Coronary artery (tissue), 2 donors: ENCODE results near the gene NME4.
A peak's percentile ranks its signal among the peaks of the same experiment; 100 is the strongest.

Source experiments
- DNase-seq: peaks from one replicate; pipeline ENCODE4 v3.0.0-alpha.2; 2017; ENCODE audit warnings: low spot score
- H3K27ac ChIP-seq, 2 donors: fragments of 200-600 bp; sonication (generic); one replicate each; pipeline ENCODE4 v1.5.1; 2016 to 2019
- H3K4me3 ChIP-seq: fragments of 200-600 bp; sonication (generic); 2 replicates; pipeline ENCODE4 v1.5.1; 2016; ENCODE audit warnings: mild to moderate bottlenecking, moderate library complexity
- TF ChIP-seq, protein P1 (sequence below): fragments of 200-600 bp; sonication (generic); IDR thresholded peaks from one replicate; pipeline ENCODE4 v1.5.1; 2019; ENCODE audit warnings: antibody characterized with exemption

The NME4 gene

DNA sequence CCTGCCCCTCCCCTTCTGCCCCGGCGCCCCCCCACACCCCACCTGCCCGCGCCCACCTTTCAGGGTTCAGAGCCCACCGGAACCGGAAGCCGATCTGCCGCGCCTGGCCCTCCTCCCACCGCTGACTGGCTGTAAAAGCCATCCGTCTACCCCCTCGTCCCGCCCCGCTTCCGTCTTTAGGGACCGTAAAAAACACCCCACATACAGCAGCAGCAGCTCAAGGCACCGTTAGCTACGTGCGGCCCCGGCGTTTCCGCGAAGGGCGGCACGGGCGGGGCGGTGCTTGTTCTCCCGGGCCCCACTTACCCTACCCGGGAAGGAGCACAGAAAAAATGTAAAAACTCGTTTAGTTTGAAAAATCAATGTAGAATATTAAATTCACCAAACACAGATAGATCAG is 26.6 kb upstream of the NME4 start, which contains the start of gene MRPL28:
Gene MRPL28, minus strand, starts transcription at position 96 of the 400 bp plus-strand sequence. CDS start 320 bp downstream, outside the sequence.
- TF ChIP-seq, protein P1, sequence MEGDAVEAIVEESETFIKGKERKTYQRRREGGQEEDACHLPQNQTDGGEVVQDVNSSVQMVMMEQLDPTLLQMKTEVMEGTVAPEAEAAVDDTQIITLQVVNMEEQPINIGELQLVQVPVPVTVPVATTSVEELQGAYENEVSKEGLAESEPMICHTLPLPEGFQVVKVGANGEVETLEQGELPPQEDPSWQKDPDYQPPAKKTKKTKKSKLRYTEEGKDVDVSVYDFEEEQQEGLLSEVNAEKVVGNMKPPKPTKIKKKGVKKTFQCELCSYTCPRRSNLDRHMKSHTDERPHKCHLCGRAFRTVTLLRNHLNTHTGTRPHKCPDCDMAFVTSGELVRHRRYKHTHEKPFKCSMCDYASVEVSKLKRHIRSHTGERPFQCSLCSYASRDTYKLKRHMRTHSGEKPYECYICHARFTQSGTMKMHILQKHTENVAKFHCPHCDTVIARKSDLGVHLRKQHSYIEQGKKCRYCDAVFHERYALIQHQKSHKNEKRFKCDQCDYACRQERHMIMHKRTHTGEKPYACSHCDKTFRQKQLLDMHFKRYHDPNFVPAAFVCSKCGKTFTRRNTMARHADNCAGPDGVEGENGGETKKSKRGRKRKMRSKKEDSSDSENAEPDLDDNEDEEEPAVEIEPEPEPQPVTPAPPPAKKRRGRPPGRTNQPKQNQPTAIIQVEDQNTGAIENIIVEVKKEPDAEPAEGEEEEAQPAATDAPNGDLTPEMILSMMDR: no peak

DNA sequence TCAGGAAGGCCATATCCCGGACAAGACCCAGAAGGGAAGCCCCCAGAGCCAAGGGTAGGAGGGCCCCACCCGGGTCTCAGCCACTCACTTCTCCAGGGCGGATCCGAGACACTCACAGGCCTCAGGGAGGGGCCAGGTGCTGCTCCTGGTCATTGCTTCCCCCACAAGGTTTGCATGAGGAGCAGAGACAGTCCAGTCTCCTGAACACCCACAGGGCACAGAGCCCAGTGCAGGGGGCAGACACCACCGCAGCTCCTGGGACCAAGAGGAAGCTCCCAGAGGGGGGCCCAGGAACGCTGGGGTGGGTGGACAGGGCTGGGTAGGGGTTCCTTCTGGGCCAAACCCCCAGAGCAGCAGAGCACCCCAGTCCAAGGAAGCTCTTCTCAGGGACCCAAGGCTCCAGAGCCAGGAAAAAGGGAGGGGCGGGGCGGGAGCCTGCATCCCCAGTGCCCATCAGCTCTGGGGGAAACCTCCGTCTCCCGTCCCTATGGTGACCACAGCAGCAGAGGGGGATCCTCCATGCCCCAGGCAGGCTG is 26.0 kb upstream of the NME4 start:
- TF ChIP-seq, protein P1: no peak
- Histone ChIP-seq H3K4me3 (peak overlapping the region; percentile 73), H3K27ac (peak overlapping the region; percentile 35 to 68)

More for the DNA sequence above, 26.6 kb upstream of the NME4 start, which contains the start of gene MRPL28:
- Histone ChIP-seq H3K27ac (peak within 1 kb of the TSS; percentile 35 to 68), H3K4me3 (peak within 1 kb of the TSS; percentile 73)
- peak; percentile 95 for DNase-seq

DNA sequence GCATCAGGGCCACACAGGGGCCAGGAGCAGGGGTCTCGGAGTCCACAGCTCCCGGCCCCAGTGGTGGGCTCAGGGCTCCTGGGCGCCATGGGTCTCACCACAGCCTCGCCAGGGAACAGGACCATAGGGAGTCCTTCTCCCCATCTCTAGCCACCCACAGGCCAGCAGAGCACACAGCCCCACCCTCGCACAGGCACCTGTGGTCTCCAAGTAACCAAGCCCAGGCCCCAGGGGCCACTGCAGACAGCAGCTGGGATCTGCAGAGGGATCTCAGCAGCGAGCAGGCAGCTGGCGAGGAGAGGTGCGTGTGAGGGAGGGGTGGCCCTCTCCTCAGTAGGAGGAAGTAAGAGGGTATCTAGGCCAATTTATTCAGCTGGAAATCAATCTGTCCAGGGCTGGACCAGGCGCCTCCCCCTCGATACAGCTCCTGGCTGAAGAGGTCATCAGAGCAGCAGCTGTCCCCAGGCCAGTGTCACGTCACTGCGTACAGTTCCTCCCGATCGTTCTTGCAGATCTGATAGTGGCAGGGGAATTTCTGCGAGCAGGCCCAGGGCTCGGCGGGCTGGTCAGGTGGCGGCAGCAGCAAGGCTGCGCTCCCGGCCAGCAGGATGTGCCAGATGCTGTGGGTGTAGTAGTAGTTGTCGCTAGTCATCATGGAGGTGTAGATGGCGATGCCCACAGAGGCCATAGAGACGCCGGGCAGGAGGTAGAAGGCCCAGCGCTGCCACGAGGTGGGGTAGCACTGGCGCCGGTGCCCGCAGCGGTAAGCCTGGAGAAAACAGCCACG is 25.3 kb upstream of the NME4 start:
- no peak for DNase-seq
- Histone ChIP-seq H3K27ac (no peak overlapping the region), H3K4me3 (no peak overlapping the region)
- TF ChIP-seq, protein P1: no peak

More for the DNA sequence above, 26.0 kb upstream of the NME4 start:
- DNase-seq: no peak

DNA sequence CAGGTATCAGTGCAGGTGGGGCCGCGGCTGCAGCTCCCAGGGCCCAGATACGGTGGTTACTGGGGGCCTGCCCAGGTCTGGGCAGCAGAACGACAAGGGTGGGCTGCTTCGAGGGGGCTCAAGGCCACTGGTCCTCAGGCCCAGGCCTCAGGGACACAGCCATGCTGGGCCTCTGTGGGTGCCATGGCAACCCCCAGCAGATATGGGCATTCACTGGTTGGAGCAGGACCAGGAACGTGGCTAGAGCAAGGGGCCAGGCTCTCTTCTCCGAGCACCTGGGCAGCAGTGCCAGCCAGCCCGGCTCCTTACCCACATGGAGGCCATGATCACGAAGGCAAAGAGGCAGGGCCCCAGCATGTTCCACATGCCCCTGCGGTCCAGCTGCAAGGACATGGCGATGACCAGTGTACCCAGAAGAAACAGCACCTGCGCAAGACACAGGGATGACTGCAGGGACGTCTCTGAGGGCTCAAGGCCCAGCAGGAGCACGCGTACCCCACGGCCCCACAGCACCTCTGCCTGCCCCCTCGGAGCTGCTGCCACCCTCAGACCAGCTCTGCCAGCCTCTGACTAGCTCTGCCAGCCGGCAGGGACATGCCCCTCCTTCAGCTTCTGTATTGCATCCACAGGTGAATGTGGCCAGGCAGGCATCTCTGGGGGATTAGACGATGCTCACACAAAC is 24.6 kb upstream of the NME4 start:
- TF ChIP-seq, protein P1: no peak
- DNase-seq: no peak
- no peak overlapping the region for H3K27ac ChIP-seq
- no peak overlapping the region for H3K4me3 ChIP-seq

DNA sequence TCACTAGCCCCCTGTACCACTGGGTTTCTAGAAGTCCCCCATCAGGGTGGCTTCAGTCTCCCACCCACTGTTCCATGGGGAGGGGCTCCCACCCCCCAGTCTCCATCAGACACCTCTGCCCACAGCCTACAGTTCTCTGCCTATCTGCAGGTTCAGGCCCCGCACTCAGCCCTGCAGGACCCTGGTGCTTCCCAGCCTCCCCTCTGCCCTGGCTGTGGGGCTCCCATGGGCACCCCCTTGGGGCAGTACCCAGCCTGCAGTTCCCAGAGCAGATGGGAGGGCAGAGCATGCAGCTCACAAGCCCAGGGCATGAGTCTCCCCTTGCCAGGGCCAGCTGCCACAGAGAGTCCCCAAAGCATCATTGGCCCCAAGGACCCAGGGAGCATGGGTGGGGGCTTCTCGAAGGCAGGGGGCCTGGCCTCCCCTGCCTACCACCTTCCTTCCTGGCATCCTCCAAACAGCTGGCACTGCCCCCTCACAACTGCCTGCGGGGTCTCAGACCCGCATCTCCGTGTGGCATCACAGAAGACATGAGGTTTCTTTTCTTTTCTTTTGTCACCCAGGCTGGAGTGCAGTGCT is 23.9 kb upstream of the NME4 start:
- Histone ChIP-seq H3K4me3 (no peak overlapping the region), H3K27ac (no peak overlapping the region)
- TF ChIP-seq, protein P1: no peak
- DNase-seq: no peak

DNA sequence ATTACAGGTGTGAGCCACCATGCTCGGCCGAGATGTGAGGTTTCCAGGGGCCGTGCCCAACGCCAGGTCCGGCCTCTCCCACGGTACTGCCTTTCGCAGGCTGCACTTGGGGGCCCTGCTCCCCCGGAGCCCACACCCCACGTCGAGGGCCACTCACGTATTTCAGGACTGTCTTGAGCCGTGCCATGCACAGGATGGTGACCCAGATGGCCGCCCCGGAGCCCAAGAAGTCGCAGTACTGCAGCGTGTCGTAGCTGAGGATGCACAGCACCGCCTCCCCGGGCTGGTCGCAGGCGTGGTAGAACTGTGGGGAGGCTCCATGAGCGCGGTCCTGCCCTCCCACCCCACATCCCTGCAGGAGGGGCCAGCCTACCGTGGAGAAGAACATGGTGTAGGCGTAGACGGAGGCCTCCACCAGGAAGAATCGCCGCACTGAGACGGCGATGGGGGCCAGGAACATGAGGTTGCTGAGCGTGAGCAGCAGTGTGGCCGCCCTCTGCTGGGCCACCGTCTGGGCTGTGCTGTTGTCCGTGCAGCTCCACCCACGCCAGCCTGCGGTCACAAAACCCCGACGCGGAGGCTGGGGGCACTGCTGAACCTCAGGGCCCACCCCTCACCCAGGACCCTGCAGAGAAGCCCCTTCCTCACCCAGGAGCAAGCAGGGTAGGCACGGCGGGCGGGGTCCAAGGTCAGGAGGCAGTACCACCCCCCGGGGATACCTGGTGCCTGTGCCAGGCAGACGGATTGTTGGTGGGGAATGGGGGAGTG is 23.0 kb upstream of the NME4 start:
- H3K4me3 ChIP-seq: no peak overlapping the region
- no peak overlapping the region for H3K27ac ChIP-seq
- TF ChIP-seq, protein P1: no peak
- no peak for DNase-seq
